ENCODE measurements around the gene CTDSPL2.

Gene CTDSPL2

GRCh38 chr15:44485880-44486279 is 58.5 kb downstream of the CTDSPL2 start:
- Histone ChIP-seq H3K4me3 (ENCODE audit: low read length in 2 of 2) (no peak overlapping the region), H3K9me3 (ENCODE audit: control insufficient read depth in 2 of 2, low read length in 2 of 2) (no peaks in the 10 kb centered on the region), H3K4me1 (ENCODE audit: control insufficient read depth, insufficient read depth, low read length) (no peaks in the 10 kb centered on the region), H3K9ac (ENCODE audit: low read length in 2 of 2) (no peak overlapping the region), H3K36me3 (ENCODE audit: control insufficient read depth in 2 of 2, insufficient read depth in 2 of 2, low read length in 2 of 2) (peaks cover 10 to 11% of the 10 kb centered on the region in 2 donors), H3K27me3 (ENCODE audit: control insufficient read depth in 1 of 2, insufficient read depth in 2 of 2, low read length in 2 of 2) (no peaks in the 10 kb centered on the region), H3K27ac (ENCODE audit: low read length) (no peak overlapping the region)

- H3K4me3 ChIP-seq (ENCODE audit: low read length in 2 of 2): no peak overlapping the region
- H3K27me3 ChIP-seq (ENCODE audit: control insufficient read depth in 1 of 2, insufficient read depth in 2 of 2, low read length in 2 of 2): no peaks in the 10 kb centered on the region
- H3K4me1 ChIP-seq (ENCODE audit: control insufficient read depth, insufficient read depth, low read length): no peaks in the 10 kb centered on the region
- no peaks in the 10 kb centered on the region for H3K9me3 ChIP-seq (ENCODE audit: control insufficient read depth in 2 of 2, low read length in 2 of 2)
- no peak overlapping the region for H3K27ac ChIP-seq (ENCODE audit: low read length)
- no peak overlapping the region for H3K9ac ChIP-seq (ENCODE audit: low read length in 2 of 2)
- H3K36me3 ChIP-seq (ENCODE audit: control insufficient read depth in 2 of 2, insufficient read depth in 2 of 2, low read length in 2 of 2): peaks cover 10 to 15% of the 10 kb centered on the region in 2 donors
These were observed 62.0 kb downstream of the CTDSPL2 start for GRCh38 chr15:44489464-44489863.

- H3K27me3 ChIP-seq (ENCODE audit: control insufficient read depth in 1 of 2, insufficient read depth in 2 of 2, low read length in 2 of 2): no peaks in the 10 kb centered on the region
- no peak overlapping the region for H3K9ac ChIP-seq (ENCODE audit: low read length in 2 of 2)
- H3K36me3 ChIP-seq (ENCODE audit: control insufficient read depth in 2 of 2, insufficient read depth in 2 of 2, low read length in 2 of 2): peaks cover 7 to 10% of the 10 kb centered on the region in 2 donors
- H3K4me1 ChIP-seq (ENCODE audit: control insufficient read depth, insufficient read depth, low read length): no peaks in the 10 kb centered on the region
- H3K9me3 ChIP-seq (ENCODE audit: control insufficient read depth in 2 of 2, low read length in 2 of 2): no peaks in the 10 kb centered on the region
- H3K4me3 ChIP-seq (ENCODE audit: low read length in 2 of 2): no peak overlapping the region
- no peak overlapping the region for H3K27ac ChIP-seq (ENCODE audit: low read length)
These were observed 63.2 kb downstream of the CTDSPL2 start for GRCh38 chr15:44490622-44491021.

- Histone ChIP-seq H3K36me3 (ENCODE audit: control insufficient read depth in 2 of 2, insufficient read depth in 2 of 2, low read length in 2 of 2) (peaks cover 2 to 16% of the 10 kb centered on the region in 2 donors), H3K27me3 (ENCODE audit: control insufficient read depth in 1 of 2, insufficient read depth in 2 of 2, low read length in 2 of 2) (no peaks in the 10 kb centered on the region), H3K4me3 (ENCODE audit: low read length in 2 of 2) (no peak overlapping the region), H3K9ac (ENCODE audit: low read length in 2 of 2) (no peak overlapping the region), H3K27ac (ENCODE audit: low read length) (no peak overlapping the region), H3K9me3 (ENCODE audit: control insufficient read depth in 2 of 2, low read length in 2 of 2) (no peaks in the 10 kb centered on the region), H3K4me1 (ENCODE audit: control insufficient read depth, insufficient read depth, low read length) (no peaks in the 10 kb centered on the region)
These were observed 64.6 kb downstream of the CTDSPL2 start for GRCh38 chr15:44492040-44492439.

GRCh38 chr15:44492672-44493071 is 65.2 kb downstream of the CTDSPL2 start:
- H3K36me3 ChIP-seq (ENCODE audit: control insufficient read depth in 2 of 2, insufficient read depth in 2 of 2, low read length in 2 of 2): peaks cover 0 to 12% of the 10 kb centered on the region in 2 donors
- H3K27me3 ChIP-seq (ENCODE audit: control insufficient read depth in 1 of 2, insufficient read depth in 2 of 2, low read length in 2 of 2): no peaks in the 10 kb centered on the region
- no peaks in the 10 kb centered on the region for H3K4me1 ChIP-seq (ENCODE audit: control insufficient read depth, insufficient read depth, low read length)
- no peak overlapping the region for H3K4me3 ChIP-seq (ENCODE audit: low read length in 2 of 2)
- H3K9me3 ChIP-seq (ENCODE audit: control insufficient read depth in 2 of 2, low read length in 2 of 2): no peaks in the 10 kb centered on the region
- H3K27ac ChIP-seq (ENCODE audit: low read length): no peak overlapping the region
- H3K9ac ChIP-seq (ENCODE audit: low read length in 2 of 2): no peak overlapping the region

GRCh38 chr15:44495562-44495961 is 68.1 kb downstream of the CTDSPL2 start:
- Histone ChIP-seq H3K9me3 (ENCODE audit: control insufficient read depth in 2 of 2, low read length in 2 of 2) (no peaks in the 10 kb centered on the region), H3K4me1 (ENCODE audit: control insufficient read depth, insufficient read depth, low read length) (no peaks in the 10 kb centered on the region), H3K27me3 (ENCODE audit: control insufficient read depth in 1 of 2, insufficient read depth in 2 of 2, low read length in 2 of 2) (no peaks in the 10 kb centered on the region), H3K9ac (ENCODE audit: low read length in 2 of 2) (no peak overlapping the region), H3K27ac (ENCODE audit: low read length) (no peak overlapping the region), H3K36me3 (ENCODE audit: control insufficient read depth in 2 of 2, insufficient read depth in 2 of 2, low read length in 2 of 2) (peaks cover 3 to 15% of the 10 kb centered on the region in 2 donors), H3K4me3 (ENCODE audit: low read length in 2 of 2) (no peak overlapping the region)

- Histone ChIP-seq H3K4me1 (ENCODE audit: control insufficient read depth, insufficient read depth, low read length) (no peaks in the 10 kb centered on the region), H3K27ac (ENCODE audit: low read length) (no peak overlapping the region), H3K27me3 (ENCODE audit: control insufficient read depth in 1 of 2, insufficient read depth in 2 of 2, low read length in 2 of 2) (no peaks in the 10 kb centered on the region), H3K9me3 (ENCODE audit: control insufficient read depth in 2 of 2, low read length in 2 of 2) (no peaks in the 10 kb centered on the region), H3K9ac (ENCODE audit: low read length in 2 of 2) (no peak overlapping the region), H3K36me3 (ENCODE audit: control insufficient read depth in 2 of 2, insufficient read depth in 2 of 2, low read length in 2 of 2) (peaks cover 6 to 17% of the 10 kb centered on the region in 2 donors), H3K4me3 (ENCODE audit: low read length in 2 of 2) (no peak overlapping the region)
These were observed 73.1 kb downstream of the CTDSPL2 start for GRCh38 chr15:44500555-44500954.

- Histone ChIP-seq H3K36me3 (ENCODE audit: control insufficient read depth in 2 of 2, insufficient read depth in 2 of 2, low read length in 2 of 2) (peaks cover 6 to 11% of the 10 kb centered on the region in 2 donors), H3K9ac (ENCODE audit: low read length in 2 of 2) (peak overlapping the region in 1 of 2 donors; percentile 15), H3K27me3 (ENCODE audit: control insufficient read depth in 1 of 2, insufficient read depth in 2 of 2, low read length in 2 of 2) (no peaks in the 10 kb centered on the region), H3K4me3 (ENCODE audit: low read length in 2 of 2) (no peak overlapping the region), H3K9me3 (ENCODE audit: control insufficient read depth in 2 of 2, low read length in 2 of 2) (no peaks in the 10 kb centered on the region), H3K27ac (ENCODE audit: low read length) (no peak overlapping the region), H3K4me1 (ENCODE audit: control insufficient read depth, insufficient read depth, low read length) (no peaks in the 10 kb centered on the region)
These were observed 74.4 kb downstream of the CTDSPL2 start for GRCh38 chr15:44501768-44502366.

- Histone ChIP-seq H3K4me3 (ENCODE audit: low read length in 2 of 2) (no peak overlapping the region), H3K27me3 (ENCODE audit: control insufficient read depth in 1 of 2, insufficient read depth in 2 of 2, low read length in 2 of 2) (no peaks in the 10 kb centered on the region), H3K9me3 (ENCODE audit: control insufficient read depth in 2 of 2, low read length in 2 of 2) (no peaks in the 10 kb centered on the region), H3K4me1 (ENCODE audit: control insufficient read depth, insufficient read depth, low read length) (no peaks in the 10 kb centered on the region), H3K27ac (ENCODE audit: low read length) (no peak overlapping the region), H3K36me3 (ENCODE audit: control insufficient read depth in 2 of 2, insufficient read depth in 2 of 2, low read length in 2 of 2) (peaks cover 0 to 2% of the 10 kb centered on the region in 2 donors), H3K9ac (ENCODE audit: low read length in 2 of 2) (no peak overlapping the region)
These were observed 89.0 kb downstream of the CTDSPL2 start for GRCh38 chr15:44516436-44516835.

GRCh38 chr15:44519537-44519936 is 92.1 kb downstream of the CTDSPL2 start:
- no peaks in the 10 kb centered on the region for H3K27me3 ChIP-seq (ENCODE audit: control insufficient read depth in 1 of 2, insufficient read depth in 2 of 2, low read length in 2 of 2)
- no peaks in the 10 kb centered on the region for H3K9me3 ChIP-seq (ENCODE audit: control insufficient read depth in 2 of 2, low read length in 2 of 2)
- H3K4me3 ChIP-seq (ENCODE audit: low read length in 2 of 2): no peak overlapping the region
- H3K27ac ChIP-seq (ENCODE audit: low read length): no peak overlapping the region
- peaks cover 5 to 6% of the 10 kb centered on the region in 2 donors for H3K36me3 ChIP-seq (ENCODE audit: control insufficient read depth in 2 of 2, insufficient read depth in 2 of 2, low read length in 2 of 2)
- no peaks in the 10 kb centered on the region for H3K4me1 ChIP-seq (ENCODE audit: control insufficient read depth, insufficient read depth, low read length)
- no peak overlapping the region for H3K9ac ChIP-seq (ENCODE audit: low read length in 2 of 2)

GRCh38 chr15:44525018-44525417 is 97.6 kb downstream of the CTDSPL2 start:
- H3K4me3 ChIP-seq (ENCODE audit: low read length in 2 of 2): no peak overlapping the region
- no peak overlapping the region for H3K27ac ChIP-seq (ENCODE audit: low read length)
- H3K9ac ChIP-seq (ENCODE audit: low read length in 2 of 2): no peak overlapping the region
- no peaks in the 10 kb centered on the region for H3K9me3 ChIP-seq (ENCODE audit: control insufficient read depth in 2 of 2, low read length in 2 of 2)
- H3K27me3 ChIP-seq (ENCODE audit: control insufficient read depth in 1 of 2, insufficient read depth in 2 of 2, low read length in 2 of 2): no peaks in the 10 kb centered on the region
- H3K36me3 ChIP-seq (ENCODE audit: control insufficient read depth in 2 of 2, insufficient read depth in 2 of 2, low read length in 2 of 2): peaks cover 5 to 9% of the 10 kb centered on the region in 2 donors
- no peaks in the 10 kb centered on the region for H3K4me1 ChIP-seq (ENCODE audit: control insufficient read depth, insufficient read depth, low read length)
